GM23248 (cell line): ENCODE measurements around the gene HEPACAM. TPM values are rescaled to one million over a fixed set of nuclear protein-coding genes. Genes with fewer than 3 reads are reported as not detected.

Experiments used
- DNase-seq: peaks from one replicate; pipeline ENCODE4 v3.0.0-alpha.2; 2015
- H2AFZ ChIP-seq: fragments of 200-600 bp; sonication (generic); 2 replicates; pipeline ENCODE4 v1.6.1; 2016; ENCODE audit warnings: antibody characterized with exemption
- H3F3A ChIP-seq: fragments of 200-600 bp; sonication (generic); 2 replicates; pipeline ENCODE4 v1.6.1; 2016; ENCODE audit warnings: mild to moderate bottlenecking, antibody characterized with exemption, mixed run types; ENCODE audit not compliant: insufficient read depth
- H3K27ac ChIP-seq: fragments of 200-600 bp; sonication (generic); 2 replicates; pipeline ENCODE4 v1.5.1; 2016; ENCODE audit warnings: mild to moderate bottlenecking
- H3K27me3 ChIP-seq: fragments of 200-600 bp; sonication (generic); replicated peaks from 2 replicates; pipeline ENCODE4 v1.6.1; 2016; ENCODE audit warnings: mild to moderate bottlenecking; ENCODE audit not compliant: insufficient read depth
- H3K36me3 ChIP-seq: fragments of 200-600 bp; sonication (generic); 2 replicates; pipeline ENCODE4 v1.6.1; 2016; ENCODE audit warnings: low read depth, mild to moderate bottlenecking
- H3K4me1 ChIP-seq: fragments of 200-600 bp; sonication (generic); 2 replicates; pipeline ENCODE4 v1.6.1; 2016; ENCODE audit warnings: mild to moderate bottlenecking; ENCODE audit not compliant: insufficient read depth
- H3K4me2 ChIP-seq: fragments of 200-600 bp; sonication (generic); one replicate; pipeline ENCODE4 v1.6.1; 2016; ENCODE audit warnings: mild to moderate bottlenecking; ENCODE audit not compliant: unreplicated experiment
- H3K4me3 ChIP-seq: fragments of 200-600 bp; sonication (generic); 2 replicates; pipeline ENCODE4 v1.5.1; 2016; ENCODE audit warnings: mild to moderate bottlenecking
- H3K79me2 ChIP-seq: fragments of 200-600 bp; sonication (generic); 2 replicates; pipeline ENCODE4 v1.6.1; 2016; ENCODE audit warnings: mild to moderate bottlenecking; ENCODE audit not compliant: insufficient read depth
- H3K9ac ChIP-seq: fragments of 200-600 bp; sonication (generic); 2 replicates; pipeline ENCODE4 v1.6.1; 2016; ENCODE audit warnings: mild to moderate bottlenecking
- H3K9me2 ChIP-seq: fragments of 200-600 bp; sonication (generic); 2 replicates; pipeline ENCODE4 v1.6.1; 2016; ENCODE audit warnings: mixed run types, mild to moderate bottlenecking, moderate library complexity; ENCODE audit not compliant: insufficient read depth
- H3K9me3 ChIP-seq: fragments of 200-600 bp; sonication (generic); one replicate; pipeline ENCODE4 v1.6.1; 2017; ENCODE audit warnings: low read depth
- H4K20me1 ChIP-seq: fragments of 200-600 bp; sonication (generic); 2 replicates; pipeline ENCODE4 v1.6.0; 2016; ENCODE audit not compliant: insufficient read depth
- EZH2 ChIP-seq: fragments of 200-600 bp; sonication (generic); IDR thresholded peaks from 2 replicates; pipeline ENCODE4 v1.6.1; 2018; ENCODE audit warnings: antibody characterized with exemption, mild to moderate bottlenecking; ENCODE audit not compliant: insufficient read depth, poor library complexity, severe bottlenecking
- EZH2phosphoT487 ChIP-seq: fragments of 200-600 bp; sonication (generic); IDR thresholded peaks from 2 replicates; pipeline ENCODE4 v1.6.1; 2018; ENCODE audit warnings: antibody characterized with exemption, moderate library complexity, mild to moderate bottlenecking, low read depth; ENCODE audit not compliant: insufficient read depth
- WGBS, 2 experiments: methylation state at CpG; one replicate each; pipeline ENCODE4 v1.1.6; 2015 to 2017; ENCODE audit warnings: low lambda C conversion rate in 2 of 2, low coverage in 1 of 2; ENCODE audit errors: missing lambda C conversion rate in 2 of 2; 5-methylcytosine and 5-hydroxymethylcytosine counted together
- in situ Hi-C: fragments of 300-500 bp; cut with MboI; formaldehyde crosslinking; loops from 2 replicates; pipeline ENCODE4 v1.15.0; 2020
- polyA plus RNA-seq: library from polyadenylated mRNA; unstranded; fragments of >200 nt; fragmentation: Nextera tagmentation; extraction: Ambion mirVana; gene quantifications from 2 replicates; pipeline ENCODE4 v1.2.1, GENCODE V29; 2016
- total RNA-seq: library from RNA; depleted of rRNA; stranded (reverse); fragments of >200 nt; shearing (Covaris generic); gene quantifications from 2 replicates; pipeline ENCODE4 v1.2.3, GENCODE V29; 2014

HEPACAM gene
- total and polyA plus RNA-seq, 2 experiments from 2014 or later: not detected

- no peaks in the 10 kb centered on the region for H3K36me3 ChIP-seq
- H3K4me3 ChIP-seq: no peak overlapping the region
- no peaks in the 10 kb centered on the region for H4K20me1 ChIP-seq
- no peak overlapping the region for H3K27ac ChIP-seq
- no peaks in the 10 kb centered on the region for H3K4me1 ChIP-seq
- H3K9ac ChIP-seq: no peak overlapping the region
- H3K4me2 ChIP-seq: no peak overlapping the region
- no peak overlapping the region for H2AFZ ChIP-seq
- in situ Hi-C loops: no loop called here
- H3K79me2 ChIP-seq: no peaks in the 10 kb centered on the region
- DNase-seq: no peak
- H3K9me2 ChIP-seq: no peaks in the 10 kb centered on the region
- TF ChIP-seq EZH2 (no peak), EZH2phosphoT487 (no peak)
- no peaks in the 10 kb centered on the region for H3F3A ChIP-seq
- H3K9me3 ChIP-seq: no peaks in the 10 kb centered on the region
- no peaks in the 10 kb centered on the region for H3K27me3 ChIP-seq
- 77 to 84% methylated on average over 11 of the region's 11 CpGs for WGBS, 2 experiments
These were observed 49.4 kb downstream of the HEPACAM start for GRCh38 chr11:124886476-124886875.

DNA sequence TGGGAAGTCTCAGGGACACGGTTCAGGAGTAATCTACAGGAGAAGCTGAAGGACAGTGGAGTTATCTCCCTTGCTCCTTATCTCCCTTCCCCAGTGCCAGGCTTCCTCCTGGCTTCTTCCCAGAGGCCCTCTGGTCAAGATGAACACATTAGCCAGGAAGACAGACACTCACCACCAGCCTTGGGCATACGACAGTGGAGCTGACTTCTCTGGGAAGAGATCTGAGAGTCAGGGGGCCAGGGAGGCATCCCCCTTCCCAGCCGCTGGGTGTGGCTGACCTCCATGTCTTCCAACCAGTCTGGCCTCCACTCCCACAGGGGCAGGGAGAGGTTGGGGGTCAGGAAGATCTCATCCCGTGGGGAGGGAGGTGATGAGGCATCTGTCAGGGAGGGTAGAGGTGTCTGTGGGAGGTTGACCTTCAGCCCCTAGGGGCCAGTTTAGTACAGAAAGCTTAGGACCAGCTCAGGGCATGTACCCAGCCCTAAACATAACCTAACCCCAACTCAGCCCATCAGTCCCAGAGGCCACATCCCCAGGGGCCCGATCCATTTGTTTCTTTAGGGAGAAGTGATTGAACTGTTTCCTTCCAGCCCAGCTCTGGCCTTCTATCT, 50.9 kb downstream of the HEPACAM start:
- Histone ChIP-seq H2AFZ (no peak overlapping the region), H3K27ac (no peak overlapping the region), H3F3A (no peaks in the 10 kb centered on the region), H3K27me3 (no peaks in the 10 kb centered on the region), H3K9me2 (no peaks in the 10 kb centered on the region), H3K4me1 (no peaks in the 10 kb centered on the region), H4K20me1 (no peaks in the 10 kb centered on the region), H3K36me3 (no peaks in the 10 kb centered on the region), H3K9ac (no peak overlapping the region), H3K4me2 (no peak overlapping the region), H3K9me3 (no peaks in the 10 kb centered on the region), H3K4me3 (no peak overlapping the region), H3K79me2 (no peaks in the 10 kb centered on the region)
- no peak for DNase-seq
- in situ Hi-C loops: no loop called here
- 84 to 92% methylated on average over 5 of the region's 5 CpGs for WGBS, 2 experiments
- TF ChIP-seq EZH2phosphoT487 (no peak), EZH2 (no peak)

DNA sequence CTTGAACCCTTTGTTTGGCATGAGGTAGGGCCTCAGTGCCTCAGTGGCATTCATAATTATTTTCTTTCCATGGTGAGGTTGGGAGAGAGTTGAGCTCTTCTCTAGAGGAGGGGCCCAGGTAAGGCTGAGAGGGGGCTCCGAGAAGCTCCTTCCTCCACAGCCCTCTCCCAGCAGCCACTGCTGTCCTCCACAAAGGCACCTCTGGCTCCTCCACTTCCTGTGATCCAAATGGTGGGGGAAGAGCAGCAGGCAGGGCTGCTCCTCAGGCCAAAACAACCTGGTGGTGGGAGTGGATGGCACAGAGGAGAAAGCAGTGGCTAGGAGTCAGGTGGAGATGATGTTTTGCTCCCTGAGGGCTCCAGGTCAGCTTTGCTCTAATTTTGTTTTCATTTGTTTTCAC, 51.5 kb downstream of the HEPACAM start:
- Histone ChIP-seq H3K9me2 (no peaks in the 10 kb centered on the region), H3K4me1 (no peaks in the 10 kb centered on the region), H3K9ac (no peak overlapping the region), H3K36me3 (no peaks in the 10 kb centered on the region), H3K4me3 (no peak overlapping the region), H3K4me2 (no peak overlapping the region), H2AFZ (no peak overlapping the region), H3K9me3 (no peaks in the 10 kb centered on the region), H4K20me1 (no peaks in the 10 kb centered on the region), H3K27ac (no peak overlapping the region), H3K79me2 (no peaks in the 10 kb centered on the region), H3K27me3 (no peaks in the 10 kb centered on the region), H3F3A (no peaks in the 10 kb centered on the region)
- 95 to 100% methylated on average over 1 of the region's 1 CpG for WGBS, 2 experiments
- no peak for TF ChIP-seq EZH2phosphoT487
- no peak for TF ChIP-seq EZH2
- in situ Hi-C loops: no loop called here
- DNase-seq: no peak

GRCh38 chr11:124882339-124883071, 53.3 kb downstream of the HEPACAM start:
- H3F3A ChIP-seq: no peaks in the 10 kb centered on the region
- H3K27ac ChIP-seq: no peak overlapping the region
- no peaks in the 10 kb centered on the region for H3K9me2 ChIP-seq
- H3K27me3 ChIP-seq: no peaks in the 10 kb centered on the region
- no peaks in the 10 kb centered on the region for H4K20me1 ChIP-seq
- DNase-seq: no peak
- no peak overlapping the region for H3K4me2 ChIP-seq
- no peaks in the 10 kb centered on the region for H3K36me3 ChIP-seq
- in situ Hi-C loops: no loop called here
- no peaks in the 10 kb centered on the region for H3K4me1 ChIP-seq
- H3K9me3 ChIP-seq: no peaks in the 10 kb centered on the region
- no peaks in the 10 kb centered on the region for H3K79me2 ChIP-seq
- WGBS, 2 experiments: 81 to 82% methylated on average over 11 of the region's 11 CpGs
- no peak overlapping the region for H3K4me3 ChIP-seq
- H2AFZ ChIP-seq: no peak overlapping the region
- TF ChIP-seq EZH2phosphoT487: no peak
- no peak for TF ChIP-seq EZH2
- H3K9ac ChIP-seq: no peak overlapping the region
